ENCODE data around the gene HOXA3. TPM values are rescaled to one million over a fixed set of nuclear protein-coding genes. Genes with fewer than 3 reads are reported as not detected.
A peak's percentile ranks its signal among the peaks of the same experiment; 100 is the strongest.

Gene HOXA3
- total RNA-seq, 1 experiment from 2014 or later, result 4.5 TPM

GRCh38 chr7:27121684-27122076 lies 30.7 kb downstream of the HOXA3 start:
- Histone ChIP-seq H3K4me2 (ENCODE audit: low read length) (peak overlapping the region; percentile 38), H2AFZ (ENCODE audit: low read length) (no peak overlapping the region), H3K9ac (ENCODE audit: low read length) (peak overlapping the region; percentile 51), H3K27me3 (ENCODE audit: low read length) (no peaks in the 10 kb centered on the region), H3K9me3 (ENCODE audit: low read length) (no peaks in the 10 kb centered on the region), H3K4me1 (ENCODE audit: insufficient read depth, low read length) (peaks cover 2% of the 10 kb centered on the region), H3K27ac (ENCODE audit: low read length) (no peak overlapping the region), H3K4me3 (ENCODE audit: low read length) (peak overlapping the region; percentile 45), H3K9me2 (replicated peaks; ENCODE audit: low read length) (no peaks in the 10 kb centered on the region), H3K79me2 (ENCODE audit: low read length) (peaks cover 30% of the 10 kb centered on the region), H3K36me3 (ENCODE audit: low read depth, low read length) (no peaks in the 10 kb centered on the region; the same call in 1 of the 2 replicates), H3F3A (ENCODE audit: low read length, unreplicated experiment) (no peaks in the 10 kb centered on the region), H4K20me1 (ENCODE audit: low read length) (no peaks in the 10 kb centered on the region)
- DNase-seq, result no peak
- no peak for ATAC-seq
- intact Hi-C loops (cut with micrococcal nuclease), result no loop called here
- no peak for TF ChIP-seq CTCF (conservative IDR thresholded peaks at IDR 0.05; ENCODE audit: low read depth, low read length)
- no peak for TF ChIP-seq EZH2phosphoT487 (IDR thresholded peaks at IDR 0.05; ENCODE audit: borderline replicate concordance, low read length)
- no peak for TF ChIP-seq EZH2 (IDR thresholded peaks at IDR 0.05; ENCODE audit: low read length, unreplicated experiment)
- ChIA-PET CTCF (no interaction called here), POLR2A (ENCODE audit: unreplicated experiment) (no interaction called here)
- no TSS peak for BruUV-seq (replicated peaks)

DNA sequence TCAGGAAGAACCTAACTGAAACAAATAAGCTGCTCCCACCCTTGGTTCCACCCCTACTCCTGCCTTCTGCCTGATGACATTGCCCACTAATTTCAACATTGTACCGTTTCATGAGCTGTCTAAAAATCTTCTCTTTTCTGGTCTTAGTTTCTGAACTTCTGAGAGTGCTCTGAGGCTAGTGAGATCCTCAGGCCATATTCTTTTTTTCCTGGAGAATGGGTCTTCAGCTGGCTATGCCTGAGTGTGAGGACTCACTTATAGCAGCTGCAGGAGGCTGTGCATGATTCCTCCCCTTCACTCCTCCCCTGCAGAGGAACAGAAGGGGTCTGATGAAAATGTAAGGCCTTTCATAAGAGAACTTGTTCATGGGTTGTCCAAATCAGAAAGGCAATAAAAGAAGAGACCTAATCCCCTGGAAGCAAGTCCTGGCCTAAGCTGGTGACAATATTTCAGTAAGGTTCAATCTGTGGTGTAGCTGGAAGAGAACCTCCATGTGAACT lies 32.9 kb downstream of the HOXA3 start:
- ChIA-PET POLR2A (ENCODE audit: unreplicated experiment) (interaction anchor here (0.5 kb wide), 1 partner anchor 21 kb away, joined by 4 read pairs; no protein-coding TSS in a partner anchor), CTCF (no interaction called here)
- ATAC-seq (no peak), DNase-seq (no peak)
- H3K27me3 ChIP-seq (ENCODE audit: low read length), result no peaks in the 10 kb centered on the region
- H3K9me2 ChIP-seq (replicated peaks; ENCODE audit: low read length), result no peaks in the 10 kb centered on the region
- no peaks in the 10 kb centered on the region for H4K20me1 ChIP-seq (ENCODE audit: low read length)
- H3K4me3 ChIP-seq (ENCODE audit: low read length), result no peak overlapping the region
- H3K79me2 ChIP-seq (ENCODE audit: low read length), result peaks cover 49% of the 10 kb centered on the region
- BruUV-seq (replicated peaks), result no TSS peak
- H3K9ac ChIP-seq (ENCODE audit: low read length), result no peak overlapping the region
- peaks cover 3% of the 10 kb centered on the region for H3F3A ChIP-seq (ENCODE audit: low read length, unreplicated experiment)
- no peak overlapping the region for H2AFZ ChIP-seq (ENCODE audit: low read length)
- H3K4me1 ChIP-seq (ENCODE audit: insufficient read depth, low read length), result peaks cover 20% of the 10 kb centered on the region
- H3K9me3 ChIP-seq (ENCODE audit: low read length), result no peaks in the 10 kb centered on the region
- H3K36me3 ChIP-seq (ENCODE audit: low read depth, low read length), result no peaks in the 10 kb centered on the region; the same call in 1 of the 2 replicates
- TF ChIP-seq EZH2 (IDR thresholded peaks at IDR 0.05; ENCODE audit: low read length, unreplicated experiment) (no peak), EZH2phosphoT487 (IDR thresholded peaks at IDR 0.05; ENCODE audit: borderline replicate concordance, low read length) (no peak), CTCF (conservative IDR thresholded peaks at IDR 0.05; ENCODE audit: low read depth, low read length) (no peak)
- intact Hi-C loops (cut with micrococcal nuclease), result no loop called here
- no peak overlapping the region for H3K27ac ChIP-seq (ENCODE audit: low read length)
- no peak overlapping the region for H3K4me2 ChIP-seq (ENCODE audit: low read length)

DNA sequence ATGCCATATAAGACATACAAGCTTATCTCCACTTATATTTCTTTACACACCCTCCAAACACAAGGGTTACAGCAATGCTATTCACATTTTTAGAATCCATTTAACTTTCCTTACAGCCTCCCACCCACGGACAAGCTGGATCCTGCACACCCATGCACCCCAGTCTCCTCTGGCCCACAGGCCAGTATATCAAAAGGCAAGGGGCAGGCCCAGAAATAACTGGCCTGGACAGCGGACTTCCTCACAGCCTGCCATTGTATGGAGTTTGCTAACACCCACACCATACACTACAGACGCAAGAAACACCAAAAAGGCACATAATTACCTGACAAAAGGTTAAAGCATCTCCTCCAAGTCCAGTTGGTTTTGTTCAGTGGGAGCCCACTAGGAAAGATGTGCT lies 33.8 kb downstream of the HOXA3 start:
- H3K27ac ChIP-seq (ENCODE audit: low read length), result no peak overlapping the region
- intact Hi-C loops (cut with micrococcal nuclease), result no loop called here
- H3K9me3 ChIP-seq (ENCODE audit: low read length), result no peaks in the 10 kb centered on the region
- no peak overlapping the region for H2AFZ ChIP-seq (ENCODE audit: low read length)
- no peak for DNase-seq
- H4K20me1 ChIP-seq (ENCODE audit: low read length), result no peaks in the 10 kb centered on the region
- BruUV-seq (replicated peaks), result no TSS peak
- H3K9ac ChIP-seq (ENCODE audit: low read length), result no peak overlapping the region
- H3K79me2 ChIP-seq (ENCODE audit: low read length), result peaks cover 54% of the 10 kb centered on the region
- TF ChIP-seq EZH2 (IDR thresholded peaks at IDR 0.05; ENCODE audit: low read length, unreplicated experiment) (no peak), EZH2phosphoT487 (IDR thresholded peaks at IDR 0.05; ENCODE audit: borderline replicate concordance, low read length) (no peak), CTCF (conservative IDR thresholded peaks at IDR 0.05; ENCODE audit: low read depth, low read length) (no peak)
- H3F3A ChIP-seq (ENCODE audit: low read length, unreplicated experiment), result peaks cover 3% of the 10 kb centered on the region
- CTCF ChIA-PET, result no interaction called here
- H3K4me3 ChIP-seq (ENCODE audit: low read length), result no peak overlapping the region
- peaks cover 23% of the 10 kb centered on the region for H3K4me1 ChIP-seq (ENCODE audit: insufficient read depth, low read length)
- no peak overlapping the region for H3K4me2 ChIP-seq (ENCODE audit: low read length)
- ATAC-seq, result no peak
- POLR2A ChIA-PET (ENCODE audit: unreplicated experiment), result no interaction called here
- H3K9me2 ChIP-seq (replicated peaks; ENCODE audit: low read length), result no peaks in the 10 kb centered on the region
- no peaks in the 10 kb centered on the region for H3K27me3 ChIP-seq (ENCODE audit: low read length)
- H3K36me3 ChIP-seq (ENCODE audit: low read depth, low read length), result no peaks in the 10 kb centered on the region; the same call in 1 of the 2 replicates

Data from PC-3 (cell line).